Nephron progenitor cell (in vitro differentiated cells): ENCODE results near the gene CCN6.
"Not testable (repeated sequence)": the region's sequence is repeated elsewhere in the genome, so short reads cannot be mapped to it uniquely, and the experiment has no call there.

Experiments used
- DNase-seq: peaks from one replicate; pipeline ENCODE4 v3.0.0; 2021
- H3K27ac Mint-ChIP-seq: 2 replicates; pipeline ENCODE4 v1.8.0; 2021; ENCODE audit warnings: mild to moderate bottlenecking, moderate library complexity, mixed read lengths
- H3K27me3 Mint-ChIP-seq: 2 replicates; pipeline ENCODE4 v1.8.0; 2021; ENCODE audit warnings: mild to moderate bottlenecking, low read depth, mixed read lengths; ENCODE audit not compliant: poor library complexity
- H3K36me3 Mint-ChIP-seq: 2 replicates; pipeline ENCODE4 v1.8.0; 2021; ENCODE audit warnings: low read depth, mixed read lengths
- H3K4me1 Mint-ChIP-seq: 2 replicates; pipeline ENCODE4 v1.8.0; 2021; ENCODE audit warnings: mixed read lengths
- H3K4me3 Mint-ChIP-seq: 2 replicates; pipeline ENCODE4 v1.8.0; 2021; ENCODE audit warnings: mild to moderate bottlenecking, moderate library complexity, mixed read lengths
- H3K9me3 Mint-ChIP-seq: 2 replicates; pipeline ENCODE4 v1.8.0; 2021; ENCODE audit warnings: mild to moderate bottlenecking, moderate library complexity, mixed read lengths
- TF ChIP-seq, protein P1 (sequence below): fragments of 200-600 bp; sonication (generic); IDR thresholded peaks from 2 replicates; pipeline ENCODE4 v1.5.0; 2021; ENCODE audit warnings: antibody characterized with exemption

CCN6 gene

DNA sequence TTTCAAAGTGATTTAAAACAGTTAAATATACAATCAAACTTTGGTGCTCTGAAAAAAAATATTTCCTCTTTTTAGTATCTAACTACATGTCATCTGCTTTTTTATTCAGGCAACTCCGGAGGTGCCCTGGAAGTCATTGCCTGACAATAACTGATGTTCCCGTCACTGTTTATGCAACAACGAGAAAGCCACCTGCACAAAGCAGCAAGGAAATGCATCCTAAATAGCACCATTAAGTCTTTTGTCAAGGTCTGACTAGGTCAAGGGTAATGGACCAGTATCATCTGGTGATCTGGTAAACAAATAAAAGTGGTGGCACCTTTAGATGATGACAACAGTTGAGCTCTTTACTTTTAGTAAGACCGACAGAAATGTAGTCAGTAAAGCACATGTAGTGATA is 46.7 kb downstream of the CCN6 start:
- Mint-ChIP-seq H3K9me3 (peaks cover 10% of the 10 kb centered on the region), H3K4me3 (no peak overlapping the region), H3K4me1 (no peaks in the 10 kb centered on the region), H3K27me3 (peaks cover 4% of the 10 kb centered on the region), H3K36me3 (peaks cover 46% of the 10 kb centered on the region), H3K27ac (no peak overlapping the region)
- TF ChIP-seq, protein P1, sequence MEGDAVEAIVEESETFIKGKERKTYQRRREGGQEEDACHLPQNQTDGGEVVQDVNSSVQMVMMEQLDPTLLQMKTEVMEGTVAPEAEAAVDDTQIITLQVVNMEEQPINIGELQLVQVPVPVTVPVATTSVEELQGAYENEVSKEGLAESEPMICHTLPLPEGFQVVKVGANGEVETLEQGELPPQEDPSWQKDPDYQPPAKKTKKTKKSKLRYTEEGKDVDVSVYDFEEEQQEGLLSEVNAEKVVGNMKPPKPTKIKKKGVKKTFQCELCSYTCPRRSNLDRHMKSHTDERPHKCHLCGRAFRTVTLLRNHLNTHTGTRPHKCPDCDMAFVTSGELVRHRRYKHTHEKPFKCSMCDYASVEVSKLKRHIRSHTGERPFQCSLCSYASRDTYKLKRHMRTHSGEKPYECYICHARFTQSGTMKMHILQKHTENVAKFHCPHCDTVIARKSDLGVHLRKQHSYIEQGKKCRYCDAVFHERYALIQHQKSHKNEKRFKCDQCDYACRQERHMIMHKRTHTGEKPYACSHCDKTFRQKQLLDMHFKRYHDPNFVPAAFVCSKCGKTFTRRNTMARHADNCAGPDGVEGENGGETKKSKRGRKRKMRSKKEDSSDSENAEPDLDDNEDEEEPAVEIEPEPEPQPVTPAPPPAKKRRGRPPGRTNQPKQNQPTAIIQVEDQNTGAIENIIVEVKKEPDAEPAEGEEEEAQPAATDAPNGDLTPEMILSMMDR = no peak
- no peak for DNase-seq

DNA sequence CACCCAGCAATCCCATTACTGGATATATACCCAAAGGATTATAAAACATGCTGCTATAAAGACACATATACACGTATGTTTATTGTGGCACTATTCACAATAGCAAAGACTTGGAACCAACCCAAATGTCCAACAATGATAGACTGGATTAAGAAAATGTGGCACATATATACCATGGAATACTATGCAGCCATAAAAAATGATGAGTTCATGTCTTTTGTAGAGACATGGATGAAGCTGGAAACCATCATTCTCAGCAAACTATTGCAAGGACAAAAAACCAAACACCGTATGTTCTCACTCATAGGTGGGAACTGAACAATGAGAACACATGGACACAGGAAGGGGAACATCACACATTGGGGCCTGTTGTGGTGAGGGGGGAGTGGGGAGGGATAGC is 52.1 kb downstream of the CCN6 start:
- H3K27ac Mint-ChIP-seq, H3K4me3 Mint-ChIP-seq, H3K27me3 Mint-ChIP-seq, DNase-seq: not testable (repeated sequence)
- Mint-ChIP-seq H3K4me1 (peaks cover 12% of the 10 kb centered on the region), H3K9me3 (peaks cover 17% of the 10 kb centered on the region), H3K36me3 (peaks cover 37% of the 10 kb centered on the region)

DNA sequence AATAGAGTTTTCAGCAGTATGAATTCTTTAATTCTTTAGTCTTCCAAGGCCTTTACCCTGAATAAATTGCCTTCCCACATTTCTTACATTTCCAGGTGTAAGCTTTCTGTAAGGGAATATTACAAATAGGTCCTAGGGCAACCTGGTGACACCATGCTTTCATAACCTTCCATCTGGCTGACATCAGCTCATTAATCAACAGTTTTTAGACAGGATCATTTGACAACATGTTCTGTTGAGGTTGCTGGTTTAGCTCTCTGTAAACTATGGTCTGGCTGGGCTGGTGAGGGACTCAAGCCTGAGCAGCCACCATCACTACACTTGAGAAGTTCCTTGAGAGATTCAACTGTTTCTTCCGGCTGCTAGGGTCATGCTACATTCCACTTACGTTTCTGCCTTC is 52.7 kb downstream of the CCN6 start:
- H3K4me1 Mint-ChIP-seq = peaks cover 13% of the 10 kb centered on the region
- TF ChIP-seq, protein P1 = no peak
- H3K27ac Mint-ChIP-seq = no peak overlapping the region
- H3K9me3 Mint-ChIP-seq = peaks cover 17% of the 10 kb centered on the region
- no peak overlapping the region for H3K4me3 Mint-ChIP-seq
- peaks cover 31% of the 10 kb centered on the region for H3K36me3 Mint-ChIP-seq
- DNase-seq = no peak
- H3K27me3 Mint-ChIP-seq = peaks cover 9% of the 10 kb centered on the region

DNA sequence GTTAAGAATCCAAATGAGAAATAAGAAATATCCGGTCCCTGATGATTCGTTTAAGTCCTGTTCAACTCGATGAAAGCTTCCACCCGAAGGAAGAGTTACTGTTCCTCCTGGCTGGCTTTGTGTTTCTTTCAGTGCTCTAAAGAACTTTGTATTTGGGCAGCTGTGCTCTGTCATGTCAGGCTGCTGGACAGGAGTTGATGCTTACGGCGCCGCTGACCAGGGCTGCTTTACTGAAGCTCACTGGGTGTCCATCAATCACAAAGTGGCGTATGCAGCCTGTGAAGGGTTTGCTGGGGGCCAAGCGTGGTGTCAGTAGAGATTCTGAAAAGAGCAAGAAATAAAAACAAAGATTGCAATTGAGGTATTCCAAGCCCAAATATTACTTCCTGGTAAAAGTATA is 55.4 kb downstream of the CCN6 start:
- peak; percentile 30 for DNase-seq
- Mint-ChIP-seq H3K27me3 (peaks cover 19% of the 10 kb centered on the region), H3K4me1 (peaks cover 26% of the 10 kb centered on the region), H3K9me3 (peaks cover 17% of the 10 kb centered on the region), H3K4me3 (no peak overlapping the region), H3K36me3 (peaks cover 16% of the 10 kb centered on the region), H3K27ac (peak overlapping the region; percentile 4)
- TF ChIP-seq, protein P1 = no peak

DNA sequence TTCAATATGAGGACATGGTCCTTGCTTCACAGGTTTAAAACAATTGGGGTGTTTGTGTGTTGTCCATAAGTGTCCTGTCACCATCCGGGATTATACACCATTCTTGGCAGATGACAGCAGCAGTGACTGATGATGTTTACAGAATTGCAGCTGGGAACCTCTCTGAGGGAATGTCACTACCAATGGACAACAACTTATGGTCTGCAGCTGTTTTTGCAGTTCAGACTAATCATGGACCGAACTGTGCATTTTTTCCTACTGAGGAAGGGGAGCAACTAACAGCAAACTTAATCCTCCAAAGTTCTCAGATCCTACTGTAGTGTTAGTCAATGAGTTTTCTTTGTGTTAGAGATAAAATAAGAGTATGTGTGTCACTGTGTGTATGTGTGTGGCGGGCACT is 59.5 kb downstream of the CCN6 start:
- Mint-ChIP-seq H3K36me3 (peaks cover 9% of the 10 kb centered on the region), H3K27ac (no peak overlapping the region), H3K4me3 (no peak overlapping the region), H3K27me3 (peaks cover 14% of the 10 kb centered on the region), H3K9me3 (no peaks in the 10 kb centered on the region), H3K4me1 (peaks cover 26% of the 10 kb centered on the region)
- TF ChIP-seq, protein P1 = no peak
- DNase-seq = no peak

DNA sequence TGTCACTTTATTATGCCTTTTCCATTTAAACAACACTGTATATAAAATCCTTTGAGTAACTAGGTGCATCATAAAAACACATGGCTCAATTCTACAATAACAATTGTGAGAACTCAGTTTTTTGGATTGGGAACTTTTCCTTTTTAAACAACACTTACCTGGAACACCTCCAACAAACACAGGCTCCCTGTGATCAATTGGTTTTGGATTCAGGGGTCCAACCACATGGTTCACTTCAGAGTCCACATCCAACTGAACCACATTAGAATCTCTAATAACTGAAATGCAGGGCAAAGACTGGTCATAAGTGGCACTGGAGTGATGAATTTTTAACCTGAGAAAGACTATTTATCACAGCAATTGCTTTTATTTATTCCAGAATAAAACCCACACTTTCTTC is 60.0 kb downstream of the CCN6 start:
- peaks cover 24% of the 10 kb centered on the region for H3K4me1 Mint-ChIP-seq
- H3K27me3 Mint-ChIP-seq = peaks cover 14% of the 10 kb centered on the region
- H3K36me3 Mint-ChIP-seq = peaks cover 9% of the 10 kb centered on the region
- no peak overlapping the region for H3K4me3 Mint-ChIP-seq
- TF ChIP-seq, protein P1 = no peak
- H3K27ac Mint-ChIP-seq = no peak overlapping the region
- DNase-seq = no peak
- no peaks in the 10 kb centered on the region for H3K9me3 Mint-ChIP-seq
